Endothelial cell of umbilical vein (primary cell): ENCODE measurements around the gene DLG1. TPM values are rescaled to one million over a fixed set of nuclear protein-coding genes. Genes with fewer than 3 reads are reported as not detected.

Source experiments
- BruUV-seq: library from RNA; stranded (reverse); fragments of 400-500 nt; replicated peaks from 2 replicates; lab custom pipeline; 2021; lab: Mats Ljungman, UMichigan
- CTCF ChIA-PET: fragments of 300-600, 350-600 bp; sonication (Branson Sonifier 250); formaldehyde crosslinking; loops from one replicate; lab custom pipeline; 2021; ENCODE audit warnings: antibody characterized with exemption, inconsistent platforms; lab: Charles Lee
- POLR2A ChIA-PET: fragments of 300-600, 350-600 bp; sonication (Branson Sonifier 250); formaldehyde crosslinking; loops from one replicate; lab custom pipeline; 2021; ENCODE audit warnings: antibody characterized with exemption, inconsistent platforms; lab: Charles Lee
- DNase-seq: peaks from one replicate; pipeline ENCODE4 v3.0.0-alpha.2; 2011; ENCODE audit warnings: low read depth, low spot score
- FAIRE-seq: peaks from 2 replicates; lab custom pipeline; 2011; peaks lifted over from hg19 to GRCh38; lab: Jason Lieb, UNC
- H2AFZ ChIP-seq: 2 replicates; pipeline ENCODE4 v1.6.0; 2012; ENCODE audit warnings: low read depth, low read length, control low read depth, inconsistent platforms
- H3K27ac ChIP-seq: 2 replicates; pipeline ENCODE4 v1.5.1; 2011; ENCODE audit warnings: low read depth, mild to moderate bottlenecking, control low read depth, low read length, moderate library complexity; ENCODE audit not compliant: insufficient read depth
- H3K27me3 ChIP-seq, 2 experiments: 2 replicates each; pipeline versions ENCODE4 v1.6.0 to v1.6.1; 2011; ENCODE audit warnings: low read length in 2 of 2, mixed read lengths in 1 of 2; ENCODE audit not compliant: control insufficient read depth in 2 of 2, insufficient read depth in 2 of 2
- H3K36me3 ChIP-seq, 2 experiments: 2 replicates in 1 of 2; 3 replicates in 1 of 2; pipeline ENCODE4 v1.5.1; 2011; ENCODE audit warnings: low read length in 2 of 2, mild to moderate bottlenecking in 1 of 2, moderate library complexity in 1 of 2; ENCODE audit not compliant: control insufficient read depth in 2 of 2, insufficient read depth in 2 of 2; ENCODE audit errors: extremely low read depth in 1 of 2
- H3K4me1 ChIP-seq: 3 replicates; pipeline ENCODE4 v1.5.1; 2011; ENCODE audit warnings: mild to moderate bottlenecking, low read length; ENCODE audit not compliant: control insufficient read depth, insufficient read depth; ENCODE audit errors: extremely low read depth
- H3K4me2 ChIP-seq: 2 replicates; pipeline ENCODE4 v1.6.1; 2011; ENCODE audit warnings: low read length, control low read depth, mixed read lengths; ENCODE audit not compliant: insufficient read depth
- H3K4me3 ChIP-seq, 3 experiments: fragments of 200-600 bp in 1 of 3; sonication (generic), shearing (Covaris generic) in 1 of 3; replicated peaks in 1 of 3; 2 replicates each; pipeline ENCODE4 v1.5.1; 2011 to 2016; ENCODE audit warnings: control low read depth in 3 of 3, low read length in 3 of 3, mild to moderate bottlenecking in 2 of 3, inconsistent platforms in 1 of 3, low read depth in 1 of 3, moderate library complexity in 1 of 3; ENCODE audit not compliant: insufficient read depth in 1 of 3
- H3K79me2 ChIP-seq: 2 replicates; pipeline ENCODE4 v1.6.0; 2012; ENCODE audit warnings: low read length, inconsistent platforms; ENCODE audit not compliant: control insufficient read depth, insufficient read depth
- H3K9ac ChIP-seq: replicated peaks from 2 replicates; pipeline ENCODE3; 2011; ENCODE audit warnings: low read length, control low read depth; ENCODE audit not compliant: insufficient read depth; ENCODE audit errors: extremely low read depth
- H3K9me1 ChIP-seq: replicated peaks from 3 replicates; pipeline ENCODE4 v1.6.0; 2011; ENCODE audit warnings: mild to moderate bottlenecking, low read length; ENCODE audit not compliant: control insufficient read depth, insufficient read depth; ENCODE audit errors: extremely low read depth
- H3K9me3 ChIP-seq: replicated peaks from 2 replicates; pipeline ENCODE4 v1.5.1; 2012; ENCODE audit warnings: low read length, inconsistent platforms; ENCODE audit not compliant: control insufficient read depth, insufficient read depth
- H4K20me1 ChIP-seq: replicated peaks from 2 replicates; pipeline ENCODE3; 2011; ENCODE audit warnings: mild to moderate bottlenecking, low read length; ENCODE audit not compliant: control insufficient read depth, insufficient read depth; ENCODE audit errors: extremely low read depth
- EZH2 ChIP-seq: IDR thresholded peaks from 2 replicates; pipeline ENCODE4 v1.6.1; 2012; ENCODE audit warnings: borderline replicate concordance, low read depth, mild to moderate bottlenecking, moderate library complexity, low read length, inconsistent platforms; ENCODE audit not compliant: severe bottlenecking
- MYC ChIP-seq: IDR thresholded peaks from one replicate; pipeline ENCODE4 v1.6.1; 2011; ENCODE audit warnings: mild to moderate bottlenecking, low read depth, low read length
- POLR2AphosphoS5 ChIP-seq: IDR thresholded peaks from 2 replicates; pipeline ENCODE4 v1.6.1; 2012; ENCODE audit warnings: low read depth, mild to moderate bottlenecking, control low read depth, low read length, moderate library complexity; ENCODE audit not compliant: insufficient read depth
- dilution Hi-C: fragments of 300-500 bp; cut with MboI; formaldehyde crosslinking; loops from one replicate; pipeline ENCODE4 v1.15.0; 2019; ENCODE audit warnings: low sequenced_read_pairs; ENCODE audit not compliant: extremely low pct_ligation_motif_present
- intact Hi-C: fragments of 100-400 bp; cut with micrococcal nuclease; formaldehyde crosslinking; loops from one replicate; pipeline ENCODE4 v1.10.0; 2022
- polyA plus RNA-seq, 4 experiments: library from polyadenylated mRNA; depleted of rRNA in 3 of 4; stranded (reverse) in 3 of 4; unstranded in 1 of 4; fragments of >200 nt; gene quantifications; 2 replicates each; pipeline versions ENCODE4 v1.2.1 to v1.2.3, GENCODE V29; 2011 to 2012; ENCODE audit warnings: missing spikeins in 1 of 4
- total RNA-seq: library from RNA; stranded (reverse); gene quantifications from 2 replicates; pipeline ENCODE4 v1.2.3, GENCODE V29; 2021
- TF ChIP-seq, protein P1 (sequence below), 2 donors: IDR thresholded peaks; 1 replicate in 1 of 2; 2 replicates in 1 of 2; pipeline ENCODE4 v1.5.1; 2011; ENCODE audit warnings: low read length in 2 of 2, mild to moderate bottlenecking in 2 of 2, moderate library complexity in 2 of 2, control low read depth in 1 of 2, inconsistent platforms in 1 of 2, low read depth in 1 of 2; ENCODE audit not compliant: insufficient read depth in 1 of 2; ENCODE audit errors: extremely low read depth in 1 of 2
- TF ChIP-seq, protein P2 (sequence below): IDR thresholded peaks from 2 replicates; pipeline ENCODE4 v1.6.1; 2011; ENCODE audit not compliant: insufficient read depth, insufficient read length

Gene DLG1
- total and polyA plus RNA-seq, 2 donors (not counting 3 experiments of a cell fraction or from before 2014, with no cell fraction given), result 26.5 to 80.1 TPM

- H3K79me2 ChIP-seq, result peaks cover 88% of the 10 kb centered on the region
- TF ChIP-seq EZH2 (no peak), MYC (no peak), POLR2AphosphoS5 (no peak)
- TF ChIP-seq, protein P1, sequence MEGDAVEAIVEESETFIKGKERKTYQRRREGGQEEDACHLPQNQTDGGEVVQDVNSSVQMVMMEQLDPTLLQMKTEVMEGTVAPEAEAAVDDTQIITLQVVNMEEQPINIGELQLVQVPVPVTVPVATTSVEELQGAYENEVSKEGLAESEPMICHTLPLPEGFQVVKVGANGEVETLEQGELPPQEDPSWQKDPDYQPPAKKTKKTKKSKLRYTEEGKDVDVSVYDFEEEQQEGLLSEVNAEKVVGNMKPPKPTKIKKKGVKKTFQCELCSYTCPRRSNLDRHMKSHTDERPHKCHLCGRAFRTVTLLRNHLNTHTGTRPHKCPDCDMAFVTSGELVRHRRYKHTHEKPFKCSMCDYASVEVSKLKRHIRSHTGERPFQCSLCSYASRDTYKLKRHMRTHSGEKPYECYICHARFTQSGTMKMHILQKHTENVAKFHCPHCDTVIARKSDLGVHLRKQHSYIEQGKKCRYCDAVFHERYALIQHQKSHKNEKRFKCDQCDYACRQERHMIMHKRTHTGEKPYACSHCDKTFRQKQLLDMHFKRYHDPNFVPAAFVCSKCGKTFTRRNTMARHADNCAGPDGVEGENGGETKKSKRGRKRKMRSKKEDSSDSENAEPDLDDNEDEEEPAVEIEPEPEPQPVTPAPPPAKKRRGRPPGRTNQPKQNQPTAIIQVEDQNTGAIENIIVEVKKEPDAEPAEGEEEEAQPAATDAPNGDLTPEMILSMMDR (IDR thresholded peaks at IDR 0.05; ENCODE audit: extremely low read depth in 1 of 2, insufficient read depth in 1 of 2, low read depth in 1 of 2, low read length in 2 of 2), result no peak
- TF ChIP-seq, protein P2, sequence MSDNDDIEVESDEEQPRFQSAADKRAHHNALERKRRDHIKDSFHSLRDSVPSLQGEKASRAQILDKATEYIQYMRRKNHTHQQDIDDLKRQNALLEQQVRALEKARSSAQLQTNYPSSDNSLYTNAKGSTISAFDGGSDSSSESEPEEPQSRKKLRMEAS, result no peak
- H3K27ac ChIP-seq, result no peak overlapping the region
- dilution Hi-C loops (no loop called here), intact Hi-C loops (no loop called here)
- H3K4me1 ChIP-seq, result peaks cover 11% of the 10 kb centered on the region
- peak overlapping the region; percentile 14 for H3K4me2 ChIP-seq
- ChIA-PET POLR2A (no interaction called here), CTCF (interaction anchor here (0.9 to 1.8 kb wide), 4 partner anchors 11 to 305 kb away, joined by 3 to 19 read pairs (median 4); no protein-coding TSS in a partner anchor)
- H3K4me3 ChIP-seq, result no peak overlapping the region
- H3K27me3 ChIP-seq, result no peaks in the 10 kb centered on the region
- FAIRE-seq (no peak), DNase-seq (peak; percentile 23)
- peaks cover 18% of the 10 kb centered on the region for H4K20me1 ChIP-seq
- H2AFZ ChIP-seq, result no peak overlapping the region
- H3K9ac ChIP-seq, result no peak overlapping the region
- no peaks in the 10 kb centered on the region for H3K9me3 ChIP-seq
- H3K36me3 ChIP-seq, result no peaks in the 10 kb centered on the region
- BruUV-seq, result no TSS peak
- no peaks in the 10 kb centered on the region for H3K9me1 ChIP-seq
Observed at GRCh38 chr3:197205265-197205664, 93.1 kb downstream of the DLG1 start.
